WTC11 (cell line): ENCODE data around the gene RFX4. TPM values are rescaled to one million over a fixed set of nuclear protein-coding genes. Genes with fewer than 3 reads are reported as not detected.
"Not testable (repeated sequence)": the region's sequence is repeated elsewhere in the genome, so short reads cannot be mapped to it uniquely, and the experiment has no call there.

Experiments
- ATAC-seq: fragments of 200-7000 bp; cut with Tn5 transposase; 2 replicates; pipeline ENCODE4 v1.10.0; 2021; ENCODE audit warnings: mild to moderate bottlenecking, moderate library complexity
- CTCF ChIA-PET: fragments of 300-600 bp; sonication (Branson Sonifier 250); formaldehyde crosslinking; loops from one replicate; lab custom pipeline; 2021; ENCODE audit warnings: antibody characterized with exemption; lab: Charles Lee
- POLR2A ChIA-PET: fragments of 350-600 bp; sonication (Branson Sonifier 250); formaldehyde crosslinking; loops from one replicate; lab custom pipeline; 2021; ENCODE audit warnings: antibody characterized with exemption; lab: Charles Lee
- DNase-seq: peaks from one replicate; pipeline ENCODE4 v3.0.0; 2021; ENCODE audit warnings: low spot score
- H3K27ac Mint-ChIP-seq: 2 replicates; pipeline ENCODE4 v1.8.0; 2021; ENCODE audit warnings: mixed read lengths
- H3K27me3 Mint-ChIP-seq: 2 replicates; pipeline ENCODE4 v1.8.0; 2021; ENCODE audit warnings: low read depth, mild to moderate bottlenecking, moderate library complexity, mixed read lengths
- H3K36me3 Mint-ChIP-seq: 2 replicates; pipeline ENCODE4 v1.8.0; 2021; ENCODE audit warnings: mixed read lengths
- H3K4me1 Mint-ChIP-seq: 2 replicates; pipeline ENCODE4 v1.8.0; 2022; ENCODE audit warnings: mixed read lengths
- H3K4me3 Mint-ChIP-seq: 2 replicates; pipeline ENCODE4 v1.8.0; 2021; ENCODE audit warnings: mild to moderate bottlenecking, moderate library complexity, mixed read lengths
- H3K9me3 Mint-ChIP-seq: 2 replicates; pipeline ENCODE4 v1.8.0; 2021; ENCODE audit warnings: mixed read lengths
- AFF4 ChIP-seq: sonication (generic); formaldehyde crosslinking; IDR thresholded peaks from 2 replicates; pipeline ENCODE4 v1.8.1; 2023; ENCODE audit warnings: mild to moderate bottlenecking, missing genetic modification reagents, borderline replicate concordance
- ELF4 ChIP-seq: sonication (generic); formaldehyde crosslinking; IDR thresholded peaks from 2 replicates; pipeline ENCODE4 v1.8.1; 2022; ENCODE audit warnings: low read depth, mild to moderate bottlenecking, moderate library complexity, missing genetic modification reagents
- FOXJ3 ChIP-seq: sonication (generic); formaldehyde crosslinking; IDR thresholded peaks from 2 replicates; pipeline ENCODE4 v1.9.0; 2021; ENCODE audit warnings: missing genetic modification reagents, mild to moderate bottlenecking, borderline replicate concordance
- GTF2I ChIP-seq: fragments of 250-450 bp; sonication (Bioruptor Pico); conservative IDR thresholded peaks from 2 replicates; pipeline ENCODE4 v1.4.0; 2021; ENCODE audit warnings: mild to moderate bottlenecking
- JUN ChIP-seq: sonication (generic); formaldehyde crosslinking; IDR thresholded peaks from 2 replicates; pipeline ENCODE4 v1.8.0; 2023; ENCODE audit warnings: mild to moderate bottlenecking, missing genetic modification reagents
- NFYB ChIP-seq: sonication (generic); formaldehyde crosslinking; conservative IDR thresholded peaks from 2 replicates; pipeline ENCODE4 v1.8.0; 2022; ENCODE audit warnings: low read depth, missing genetic modification reagents
- PRDM15 ChIP-seq: sonication (generic); formaldehyde crosslinking; IDR thresholded peaks from 2 replicates; pipeline ENCODE4 v1.8.0; 2022; ENCODE audit warnings: missing genetic modification reagents
- PREB ChIP-seq: sonication (generic); formaldehyde crosslinking; IDR thresholded peaks from 2 replicates; pipeline ENCODE4 v1.8.1; 2022; ENCODE audit warnings: mild to moderate bottlenecking, missing genetic modification reagents, moderate library complexity, borderline replicate concordance
- TEAD4 ChIP-seq: sonication (generic); formaldehyde crosslinking; IDR thresholded peaks from 2 replicates; pipeline ENCODE4 v1.8.0; 2022; ENCODE audit warnings: mild to moderate bottlenecking, missing genetic modification reagents
- ZNF138 ChIP-seq: sonication (generic); formaldehyde crosslinking; conservative IDR thresholded peaks from 2 replicates; pipeline ENCODE4 v1.8.1; 2022; ENCODE audit warnings: mild to moderate bottlenecking, moderate library complexity, missing genetic modification reagents
- ZNF281 ChIP-seq: sonication (generic); formaldehyde crosslinking; IDR thresholded peaks from 2 replicates; pipeline ENCODE4 v1.8.0; 2023; ENCODE audit warnings: mild to moderate bottlenecking, missing genetic modification reagents
- ZNF396 ChIP-seq: fragments of 250-450 bp; sonication (Bioruptor Pico); IDR thresholded peaks from 2 replicates; pipeline ENCODE4 v1.8.0; 2021; ENCODE audit warnings: mild to moderate bottlenecking, moderate library complexity, borderline replicate concordance
- total RNA-seq: library from RNA; stranded (reverse); gene quantifications from 3 replicates; pipeline ENCODE4 v1.2.3, GENCODE V29; 2021

RFX4 gene
- total RNA-seq, 1 experiment from 2014 or later: 0.26 TPM

- TF ChIP-seq AFF4 (CRISPR knock-in tag) (no peak), TEAD4 (CRISPR knock-in tag) (no peak), ZNF281 (CRISPR knock-in tag) (no peak), FOXJ3 (no peak)
Measured at GRCh38 chr12:106724116-106724515, 141.3 kb downstream of the RFX4 start (continued).

- CTCF ChIA-PET: no interaction called here
- H3K36me3 Mint-ChIP-seq: no peaks in the 10 kb centered on the region; the same call in 1 of the 2 replicates
- no peak overlapping the region for H3K4me3 Mint-ChIP-seq
Measured at GRCh38 chr12:106724934-106725333, 142.1 kb downstream of the RFX4 start.

GRCh38 chr12:106726603-106727202, 143.9 kb downstream of the RFX4 start:
- CTCF ChIA-PET, DNase-seq, H3K4me3 Mint-ChIP-seq, H3K36me3 Mint-ChIP-seq, H3K9me3 Mint-ChIP-seq, H3K27ac Mint-ChIP-seq, POLR2A ChIA-PET, ATAC-seq, H3K27me3 Mint-ChIP-seq: not testable (repeated sequence)
- H3K4me1 Mint-ChIP-seq: peaks cover 11% of the 10 kb centered on the region

More at GRCh38 chr12:106724934-106725333, 142.1 kb downstream of the RFX4 start:
- Mint-ChIP-seq H3K27me3 (no peaks in the 10 kb centered on the region), H3K9me3 (no peaks in the 10 kb centered on the region; the same call in 1 of the 2 replicates), H3K27ac (no peak overlapping the region), H3K4me1 (peaks cover 11% of the 10 kb centered on the region)
- ATAC-seq (no peak), DNase-seq (no peak)
- TF ChIP-seq NFYB (CRISPR knock-in tag) (no peak), ZNF396 (CRISPR knock-in tag) (no peak), FOXJ3 (no peak), ELF4 (CRISPR knock-in tag) (no peak), PREB (CRISPR knock-in tag) (no peak), JUN (CRISPR knock-in tag) (no peak), ZNF138 (no peak), PRDM15 (CRISPR knock-in tag) (no peak), GTF2I (CRISPR knock-in tag) (no peak)
- POLR2A ChIA-PET: no interaction called here
